ENCODE results near the gene CCDC142.

DNA sequence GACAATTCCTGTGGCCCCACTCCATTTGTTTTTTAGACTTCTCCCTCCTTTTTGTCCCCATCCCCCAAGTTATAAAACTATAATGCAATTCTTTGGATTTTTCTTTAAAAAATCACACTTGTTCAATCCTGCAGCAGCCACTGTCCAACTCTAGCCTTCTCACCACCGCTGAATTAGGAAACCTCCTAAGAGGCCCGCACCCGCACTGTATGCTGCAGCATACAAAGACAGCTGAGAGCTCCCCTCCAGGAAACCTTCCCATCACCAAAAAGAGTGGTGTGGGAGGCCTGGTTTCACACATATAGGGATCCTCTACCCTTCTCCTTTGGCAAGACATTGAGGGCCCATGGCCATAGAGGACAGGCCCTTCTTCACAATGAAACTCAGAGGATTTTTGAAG, 21.8 kb upstream of the CCDC142 start:
- TF ChIP-seq, protein P1, sequence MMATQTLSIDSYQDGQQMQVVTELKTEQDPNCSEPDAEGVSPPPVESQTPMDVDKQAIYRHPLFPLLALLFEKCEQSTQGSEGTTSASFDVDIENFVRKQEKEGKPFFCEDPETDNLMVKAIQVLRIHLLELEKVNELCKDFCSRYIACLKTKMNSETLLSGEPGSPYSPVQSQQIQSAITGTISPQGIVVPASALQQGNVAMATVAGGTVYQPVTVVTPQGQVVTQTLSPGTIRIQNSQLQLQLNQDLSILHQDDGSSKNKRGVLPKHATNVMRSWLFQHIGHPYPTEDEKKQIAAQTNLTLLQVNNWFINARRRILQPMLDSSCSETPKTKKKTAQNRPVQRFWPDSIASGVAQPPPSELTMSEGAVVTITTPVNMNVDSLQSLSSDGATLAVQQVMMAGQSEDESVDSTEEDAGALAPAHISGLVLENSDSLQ (IDR thresholded peaks at IDR 0.05): no peak
- TF ChIP-seq POLR2AphosphoS5 (IDR thresholded peaks at IDR 0.05; ENCODE audit: low read length): no peak

All from GM12878 (cell line).